ENCODE measurements around the gene GGNBP2.
A peak's percentile ranks its signal among the peaks of the same experiment; 100 is the strongest.
"Not testable (repeated sequence)": the region's sequence is repeated elsewhere in the genome, so short reads cannot be mapped to it uniquely, and the experiment has no call there.

GGNBP2 gene

DNA sequence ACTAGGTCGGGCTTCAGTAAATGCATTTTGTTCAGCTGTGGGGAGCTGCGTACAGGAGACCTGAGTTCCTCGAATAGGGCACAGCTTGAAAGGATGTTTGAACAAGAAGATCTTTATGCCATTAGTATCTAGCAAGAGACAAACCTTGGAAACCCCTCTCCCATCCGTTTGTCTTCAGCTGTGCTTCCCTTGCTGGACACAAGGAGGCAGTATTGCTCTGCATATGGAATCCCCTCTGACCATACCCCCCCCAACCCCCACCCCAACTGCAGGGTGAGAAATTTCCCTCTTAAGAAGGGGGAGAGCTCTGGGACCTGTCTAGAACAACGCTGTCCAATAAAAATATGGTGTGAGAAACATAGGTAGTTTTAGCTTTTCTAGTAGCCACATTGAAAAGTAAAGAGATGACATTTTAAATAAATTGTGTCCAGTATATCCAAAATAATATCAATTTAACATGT is 58.2 kb downstream of the GGNBP2 start:
- DNase-seq = peak; percentile 82

DNA sequence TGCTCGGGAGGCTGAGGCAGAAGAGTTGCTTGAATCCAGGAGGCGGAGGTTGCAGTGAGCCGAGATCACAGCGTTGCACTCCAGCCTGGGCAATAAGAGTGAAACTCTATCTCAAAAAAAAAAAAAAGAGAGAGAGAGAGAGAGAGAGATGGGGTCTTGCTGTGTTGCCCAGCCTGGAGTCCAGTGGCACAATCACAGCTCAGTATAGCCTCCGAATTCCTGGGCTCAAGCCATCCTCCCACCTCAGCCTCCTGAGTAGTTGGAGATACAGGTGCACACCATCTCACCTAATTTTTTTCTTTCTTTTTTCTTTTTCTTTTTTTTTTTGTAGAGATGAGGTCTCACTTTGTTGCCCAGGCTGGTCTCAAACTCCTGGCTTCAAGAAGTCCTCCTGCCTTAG is 60.3 kb downstream of the GGNBP2 start:
- DNase-seq = not testable (repeated sequence)

DNA sequence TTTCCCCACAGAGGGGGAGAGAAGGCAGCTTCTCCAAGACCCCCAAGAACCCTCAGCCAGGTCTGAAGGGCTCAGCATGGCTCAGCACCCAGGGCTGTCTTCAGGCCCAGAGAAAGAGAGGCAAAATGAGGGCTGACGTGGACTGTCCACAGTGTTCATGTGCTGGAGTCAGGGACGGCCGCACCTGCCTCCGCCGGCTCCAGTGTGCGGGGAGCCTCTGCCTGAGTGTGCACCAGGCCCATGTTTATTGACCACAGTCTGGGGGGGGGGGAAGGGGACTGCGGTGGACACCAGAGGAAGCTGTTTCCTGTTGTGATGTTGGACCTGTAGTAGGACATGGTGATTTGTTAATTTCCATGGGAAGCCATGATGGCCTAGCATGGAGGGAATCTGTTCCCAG is 63.6 kb downstream of the GGNBP2 start:
- DNase-seq = no peak

DNA sequence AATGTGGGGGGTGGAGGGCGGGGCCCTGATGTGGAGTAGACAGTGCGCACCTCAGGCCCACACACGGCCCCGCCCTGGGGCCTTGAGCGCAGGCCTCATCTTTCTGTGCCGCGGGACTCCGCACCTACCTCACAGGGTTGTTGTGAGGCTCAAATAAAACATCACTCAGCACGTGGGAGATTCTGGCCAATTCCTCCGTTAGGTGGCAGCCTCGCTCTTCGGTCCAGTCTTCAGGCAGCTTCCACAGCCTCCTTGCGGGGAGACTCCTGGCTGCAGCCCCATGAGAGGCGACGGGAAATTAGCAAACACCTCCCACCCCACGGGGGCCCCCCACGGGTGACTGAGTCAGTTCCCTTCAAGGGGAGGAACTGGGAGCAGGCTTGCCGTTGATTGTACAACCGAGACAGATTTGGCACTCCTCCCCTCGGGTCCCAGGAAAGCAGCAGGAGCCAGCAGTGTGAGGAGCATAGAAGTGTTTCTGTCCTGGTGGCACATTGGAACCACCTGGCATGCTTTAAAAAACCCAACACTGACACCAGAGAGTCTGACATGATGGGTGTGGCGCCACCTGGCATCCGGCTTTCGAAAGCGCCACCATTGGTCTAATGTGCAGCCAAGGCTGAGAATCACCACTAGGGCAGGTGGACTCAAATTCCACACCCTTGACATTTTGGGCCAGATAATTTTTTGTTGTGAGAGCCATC is 64.2 kb downstream of the GGNBP2 start:
- DNase-seq = no peak

DNA sequence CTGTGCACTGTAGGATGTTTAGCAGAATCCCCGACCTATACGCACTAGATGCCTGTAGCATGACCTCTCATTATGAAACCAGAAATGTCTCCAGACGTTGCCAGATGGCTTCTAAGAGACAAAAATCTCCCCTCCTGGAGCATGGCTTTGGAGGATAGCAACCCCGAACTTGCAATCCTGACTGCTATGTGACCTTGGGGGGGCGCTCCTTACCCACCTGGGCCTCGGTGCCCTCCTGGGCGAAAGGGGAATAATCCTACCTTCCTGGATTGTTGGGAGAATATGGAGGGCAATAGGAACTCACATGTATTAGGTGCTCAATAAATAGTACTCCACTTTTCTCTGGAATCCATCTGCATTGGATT is 64.8 kb downstream of the GGNBP2 start:
- no peak for DNase-seq

DNA sequence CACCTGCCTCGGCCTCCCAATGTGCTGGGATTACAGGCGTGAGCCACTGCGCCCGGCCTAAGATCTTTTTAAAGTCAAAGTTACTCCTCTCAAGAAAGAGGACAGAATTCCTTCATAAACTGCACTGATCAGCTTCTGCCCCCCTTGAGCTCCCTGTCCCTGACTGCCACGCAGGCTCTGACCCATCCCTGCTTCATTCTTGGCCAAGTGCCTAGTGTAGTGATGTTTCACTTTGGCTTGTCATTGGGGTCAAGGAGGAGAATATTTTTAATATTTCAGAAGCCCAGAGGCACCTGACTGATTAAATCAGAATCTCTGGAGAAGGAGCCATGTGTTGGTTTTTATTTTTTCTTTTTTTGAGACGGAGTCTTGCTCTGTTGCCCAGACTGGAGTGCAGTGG is 65.8 kb downstream of the GGNBP2 start:
- no peak for DNase-seq

DNA sequence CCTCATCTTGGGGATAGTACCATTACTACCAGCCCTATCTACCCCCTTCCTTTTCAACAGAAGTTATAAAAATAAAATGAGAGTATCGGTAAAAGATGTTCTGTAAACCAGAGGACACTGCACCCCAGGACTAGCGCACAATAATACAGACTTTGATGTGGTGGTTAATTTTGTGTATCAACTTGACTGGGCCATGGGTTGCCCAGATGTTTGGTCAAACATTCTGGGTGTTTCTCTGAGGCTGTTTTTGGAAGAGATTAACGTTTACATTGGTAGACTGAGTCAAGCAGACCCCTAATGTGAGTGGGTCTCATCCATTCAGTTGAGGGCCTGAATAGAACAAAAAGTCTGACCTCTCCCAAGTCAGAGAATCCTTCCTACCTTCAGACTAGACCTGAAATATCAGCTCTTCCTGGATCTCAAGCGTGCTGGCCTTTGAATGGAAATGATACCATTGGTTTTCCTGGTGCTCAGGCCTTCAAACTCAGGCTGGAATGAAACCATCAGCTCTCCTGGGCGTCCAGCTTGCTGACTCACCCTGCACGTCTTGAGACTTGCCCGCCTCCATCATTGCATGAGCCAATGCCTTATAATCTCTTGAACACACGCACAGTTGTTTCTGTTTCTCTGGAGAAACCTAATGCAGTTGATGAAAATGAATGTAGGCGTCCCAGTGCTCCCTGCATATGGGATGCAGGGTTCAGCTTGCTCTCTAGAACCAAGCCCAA is 66.8 kb downstream of the GGNBP2 start:
- DNase-seq = no peak

DNA sequence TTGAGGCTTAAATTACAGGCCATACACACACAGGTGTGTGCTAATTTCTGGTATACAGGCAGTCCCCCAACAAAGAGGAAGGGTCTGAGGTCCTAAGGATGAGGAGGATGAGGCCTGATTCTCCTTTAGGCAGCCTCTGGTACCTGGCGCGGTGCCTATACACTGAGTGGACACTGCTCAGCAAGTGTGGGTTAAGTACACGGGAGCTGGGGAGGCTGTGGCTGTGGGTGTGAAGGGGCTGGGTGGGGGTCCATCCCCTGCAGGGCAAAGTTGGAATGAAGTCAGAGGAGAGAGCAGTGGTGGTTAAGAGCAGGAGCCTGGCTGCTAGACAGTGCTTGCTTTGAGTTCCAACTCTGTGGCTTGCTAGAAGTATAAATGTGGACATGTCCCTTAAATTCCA is 67.6 kb downstream of the GGNBP2 start:
- no peak for DNase-seq

DNA sequence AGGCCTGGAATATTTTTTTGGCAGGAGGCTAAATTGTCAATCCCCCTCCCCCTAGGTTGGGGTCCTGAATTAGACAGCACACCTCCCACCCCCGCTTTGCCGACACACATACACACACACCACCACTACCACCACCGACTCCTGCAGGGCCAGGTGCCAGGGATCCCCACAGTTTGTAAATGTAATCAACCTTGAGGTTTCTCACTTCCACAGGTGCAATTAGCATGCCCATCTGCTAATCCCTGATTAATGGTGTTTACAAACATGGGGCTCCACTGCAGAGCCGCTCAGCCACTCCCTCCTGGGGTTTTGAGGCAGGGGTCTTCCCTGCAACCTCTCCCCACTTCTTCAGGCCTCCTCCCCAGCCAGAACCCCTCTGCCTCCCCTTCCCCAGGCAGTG is 68.4 kb downstream of the GGNBP2 start:
- DNase-seq = no peak

DNA sequence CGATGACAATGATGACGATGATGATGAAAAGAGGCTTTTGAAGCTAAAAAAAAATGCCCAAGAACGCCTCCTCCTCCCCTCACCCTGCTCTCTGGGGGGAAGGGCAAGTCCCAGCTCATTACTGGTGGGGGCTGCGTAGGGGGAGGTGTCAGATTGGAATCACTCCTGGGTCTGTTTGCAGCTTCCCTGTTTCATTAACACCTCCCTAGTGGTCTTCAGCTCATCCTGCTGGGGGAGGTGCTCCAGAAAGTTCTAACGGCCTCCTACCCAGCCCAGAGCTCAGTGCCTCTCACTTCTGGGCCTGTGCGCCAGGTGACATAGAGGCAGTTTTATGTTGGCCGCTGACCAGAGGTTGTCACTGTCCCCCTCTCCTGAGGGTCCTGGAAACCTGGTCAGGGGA is 69.4 kb downstream of the GGNBP2 start:
- DNase-seq = no peak

DNA sequence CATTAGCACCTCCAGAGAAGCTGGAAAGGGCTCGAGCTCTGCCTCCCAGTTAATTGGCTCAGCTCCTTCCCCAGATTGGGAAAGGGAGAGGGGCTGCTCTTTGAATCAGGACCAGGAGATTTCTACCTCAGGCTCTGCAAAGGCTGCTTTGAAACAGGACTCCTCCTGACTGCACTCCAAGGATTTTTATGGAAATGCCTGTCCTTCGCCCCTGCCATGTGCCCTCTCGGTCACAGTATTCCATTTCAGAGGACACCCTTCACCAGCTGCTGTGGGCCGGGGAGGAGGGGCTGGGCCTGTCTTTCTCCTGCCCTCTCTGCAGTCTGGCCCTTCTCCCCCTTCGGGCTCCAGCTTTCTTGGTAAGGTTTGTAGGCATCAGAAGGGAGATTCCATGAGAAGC is 70.2 kb downstream of the GGNBP2 start:
- DNase-seq = no peak

DNA sequence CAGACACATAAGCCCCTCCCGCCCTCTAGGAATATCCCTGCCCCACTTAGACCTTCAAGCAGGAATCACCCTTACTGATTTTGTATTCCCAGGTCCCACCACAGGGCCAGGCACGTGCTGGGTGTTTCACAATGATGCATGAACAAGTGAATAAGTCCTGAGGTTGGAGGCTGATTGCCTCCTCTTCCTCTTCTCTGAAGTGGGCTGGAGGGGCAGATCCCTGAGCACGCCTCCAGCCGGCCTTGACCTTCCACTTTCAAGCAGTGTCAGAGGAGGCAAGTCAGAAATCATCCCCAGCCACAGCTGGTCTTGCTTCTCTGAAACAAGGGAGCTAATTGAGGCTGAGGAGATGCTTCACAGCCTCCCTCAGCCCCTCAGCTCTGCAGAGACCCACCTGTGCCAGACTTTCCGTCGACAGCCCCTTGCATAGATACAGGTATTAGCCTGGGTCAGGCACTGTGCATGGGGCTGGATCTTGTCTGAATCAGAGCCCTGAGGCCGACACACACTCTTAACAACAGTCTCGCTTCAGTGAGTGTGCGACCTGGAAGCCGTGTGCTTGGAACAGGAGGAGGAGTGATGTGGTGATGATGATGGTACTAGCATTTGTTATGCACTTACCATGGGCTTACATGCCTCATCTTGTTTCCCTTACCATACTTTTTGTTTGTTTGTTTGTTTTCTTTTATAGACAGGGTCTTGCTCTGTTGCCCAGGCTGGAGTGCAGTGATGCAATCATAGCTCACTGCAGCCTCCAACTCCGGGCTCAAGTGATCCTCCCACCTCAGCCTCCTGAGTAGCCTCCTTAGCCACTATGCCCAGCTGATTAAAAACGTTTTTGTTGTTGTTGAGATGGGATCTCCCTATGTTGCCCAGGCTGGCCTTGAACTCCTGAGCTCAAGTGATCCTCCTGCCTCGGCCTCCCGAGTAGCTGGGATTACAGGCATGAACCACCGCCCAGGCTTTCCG is 71.6 kb downstream of the GGNBP2 start:
- DNase-seq = no peak

DNA sequence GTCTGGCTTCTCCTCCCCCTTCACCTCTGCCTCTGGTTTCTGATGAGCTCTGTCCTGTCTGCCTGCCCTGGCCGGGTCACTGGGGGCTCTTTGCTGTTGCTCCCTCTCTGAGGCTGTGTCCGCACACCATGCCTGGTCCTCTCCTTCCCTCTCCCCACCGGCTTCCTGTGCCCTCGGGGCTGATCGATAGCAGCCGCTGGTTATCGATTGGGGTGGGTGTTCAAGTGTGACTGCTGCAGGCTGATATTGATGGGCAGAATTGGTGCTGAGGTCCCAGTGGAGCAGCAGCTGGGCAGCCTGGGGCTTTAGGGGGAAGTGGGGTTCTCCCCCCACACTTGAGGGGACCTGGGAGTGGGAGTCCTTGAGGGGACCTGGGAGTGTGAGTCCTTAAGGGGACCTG is 73.1 kb downstream of the GGNBP2 start:
- no peak for DNase-seq

DNA sequence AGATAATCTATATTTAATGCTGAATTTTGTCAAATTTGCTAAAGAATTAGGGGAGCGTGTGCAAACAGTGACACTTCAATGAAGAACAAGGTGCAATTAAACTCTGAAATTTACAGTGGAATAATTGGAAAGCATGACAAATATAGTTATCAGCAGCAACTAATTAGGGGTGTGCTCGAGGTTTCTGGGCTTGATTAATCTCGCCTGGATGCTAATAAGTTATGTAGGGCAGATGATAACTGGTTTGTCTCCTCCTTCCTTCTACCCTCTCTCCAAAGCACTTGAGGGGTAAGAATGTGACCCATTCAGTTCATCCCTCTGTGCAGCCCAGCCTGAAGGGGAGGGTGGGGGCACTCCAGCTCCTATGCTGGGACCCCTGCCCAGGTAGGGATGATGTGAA is 78.6 kb downstream of the GGNBP2 start:
- no peak for DNase-seq

DNA sequence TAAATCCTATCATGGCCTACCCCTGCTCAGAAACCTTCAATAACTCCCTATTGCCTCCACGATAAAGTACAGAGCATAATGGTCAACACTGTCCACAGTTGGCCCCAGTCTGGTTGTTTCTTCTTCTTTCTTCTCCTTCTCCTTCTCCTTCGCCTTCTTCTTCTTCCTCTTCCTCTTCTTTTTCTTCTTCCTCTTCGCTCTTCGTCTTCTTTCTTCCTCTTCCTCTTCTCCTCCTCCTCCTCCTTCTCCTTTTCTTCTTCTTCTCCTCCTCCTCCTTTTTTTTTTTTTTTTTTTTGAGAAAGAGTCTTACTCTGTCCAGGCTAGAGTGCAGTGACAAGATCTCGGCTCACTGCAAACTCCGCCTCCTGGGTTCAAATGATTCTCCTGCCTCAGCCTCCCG is 80.5 kb downstream of the GGNBP2 start:
- no peak for DNase-seq

DNA sequence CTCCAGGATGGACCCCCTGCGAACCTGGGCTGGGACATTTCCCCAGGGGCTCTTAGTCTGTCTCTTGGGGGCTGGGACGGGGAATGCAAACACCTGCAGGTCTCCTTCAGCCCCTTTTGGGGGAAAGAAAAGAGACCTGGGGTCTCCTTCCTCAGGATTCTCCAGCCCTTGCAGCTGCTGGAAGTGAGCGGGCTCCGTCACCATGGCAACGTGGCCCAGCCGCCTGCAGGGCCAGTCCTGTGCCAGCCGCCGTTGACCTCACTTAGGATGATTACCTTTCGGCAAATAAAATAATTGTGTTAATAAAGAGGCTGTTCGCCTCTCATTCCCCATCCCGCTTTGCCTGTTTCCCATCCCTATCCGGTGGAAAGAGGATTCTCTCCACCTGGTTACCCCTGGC is 82.4 kb downstream of the GGNBP2 start:
- no peak for DNase-seq

DNA sequence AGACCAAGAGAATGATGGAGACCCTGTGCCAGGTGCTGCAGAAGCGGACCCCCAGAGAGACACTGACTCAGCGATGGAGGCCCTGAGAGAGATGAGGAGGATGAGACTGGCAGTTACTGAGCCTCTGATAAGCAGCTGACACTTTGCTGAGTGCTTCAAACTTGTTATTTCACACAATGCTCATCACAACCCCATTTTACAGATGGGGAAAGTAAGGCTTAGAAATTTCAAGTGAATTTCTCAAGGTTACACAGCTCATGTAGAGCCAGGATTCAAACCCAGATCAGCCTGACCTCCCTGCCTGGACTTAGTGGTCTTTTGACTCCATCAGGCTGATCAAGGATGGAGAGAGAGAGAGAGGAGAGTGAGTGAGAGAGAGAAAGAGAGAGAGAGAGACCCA is 83.9 kb downstream of the GGNBP2 start:
- no peak for DNase-seq

DNA sequence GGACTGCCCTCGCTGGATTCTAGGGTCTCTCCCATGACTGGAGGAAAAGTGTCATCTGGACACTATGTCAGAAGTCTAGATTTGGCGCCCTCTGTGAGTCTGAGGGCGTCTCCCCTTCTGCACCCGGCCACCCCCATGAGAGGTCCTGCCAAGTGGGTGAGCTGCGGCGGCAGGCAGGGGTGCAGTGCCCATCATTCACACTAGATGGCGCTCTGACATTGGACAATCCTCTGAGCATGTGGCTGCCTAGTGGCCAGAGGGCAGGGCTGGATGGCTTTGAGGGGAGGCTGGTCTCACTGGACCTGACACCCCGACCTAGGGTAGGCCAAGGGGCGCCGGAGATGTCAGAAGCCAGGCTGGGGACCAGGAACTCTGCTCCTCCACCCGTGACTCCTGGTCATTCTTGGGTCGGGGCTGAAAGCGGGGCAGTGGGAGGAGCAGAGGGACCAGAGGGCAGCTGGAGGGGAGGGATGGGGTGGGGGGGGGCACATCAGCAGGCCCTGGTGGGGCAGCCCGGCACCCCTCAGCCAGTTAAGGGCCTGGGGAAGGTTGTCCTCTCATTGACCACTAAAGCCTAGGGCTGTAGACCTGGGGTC is 84.6 kb downstream of the GGNBP2 start:
- DNase-seq = peak; percentile 95

DNA sequence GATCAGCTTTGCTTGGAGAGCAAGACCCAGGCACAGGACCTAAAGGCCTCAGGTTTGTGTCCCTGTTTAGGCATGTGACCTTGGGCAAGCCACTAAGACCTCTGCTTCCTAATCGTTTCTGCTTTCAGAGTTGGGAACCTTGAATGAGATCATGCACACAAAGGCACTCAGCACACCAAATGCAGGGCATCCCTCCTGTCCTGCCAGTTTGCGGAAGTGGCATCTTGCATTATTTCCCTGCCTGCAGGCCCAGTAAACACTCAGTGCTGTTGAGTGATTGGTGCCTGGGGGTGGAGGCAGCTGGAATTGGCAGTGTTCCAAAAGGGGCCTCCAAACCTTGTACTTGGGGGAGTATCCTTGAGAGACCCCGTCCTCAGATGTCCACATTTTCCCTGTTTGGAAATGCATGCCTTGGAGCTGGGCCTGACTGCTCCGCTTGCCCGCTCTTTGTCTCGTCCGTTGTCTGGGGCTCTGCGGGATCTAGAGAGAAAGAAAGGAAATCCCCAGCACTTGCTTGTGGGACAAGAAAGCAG is 85.3 kb downstream of the GGNBP2 start:
- no peak for DNase-seq

DNA sequence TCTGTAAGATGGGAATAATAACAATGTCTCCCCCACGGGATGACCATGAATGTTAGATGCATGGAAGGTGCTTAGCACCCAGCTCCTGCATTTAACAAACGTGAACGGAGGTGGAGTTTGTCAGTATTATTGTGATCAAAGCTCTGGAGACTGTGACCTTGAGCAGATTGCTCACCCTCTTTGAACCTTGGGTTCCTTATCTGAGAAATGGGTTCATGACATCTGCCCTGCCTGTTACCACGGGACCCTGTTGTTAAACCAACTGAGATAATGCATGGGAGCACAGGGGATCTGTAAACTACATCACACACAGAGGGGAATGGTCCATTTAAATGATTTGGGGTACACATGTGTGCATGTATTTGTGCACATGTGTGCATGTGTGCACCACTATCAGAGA is 86.3 kb downstream of the GGNBP2 start:
- DNase-seq = no peak

DNA sequence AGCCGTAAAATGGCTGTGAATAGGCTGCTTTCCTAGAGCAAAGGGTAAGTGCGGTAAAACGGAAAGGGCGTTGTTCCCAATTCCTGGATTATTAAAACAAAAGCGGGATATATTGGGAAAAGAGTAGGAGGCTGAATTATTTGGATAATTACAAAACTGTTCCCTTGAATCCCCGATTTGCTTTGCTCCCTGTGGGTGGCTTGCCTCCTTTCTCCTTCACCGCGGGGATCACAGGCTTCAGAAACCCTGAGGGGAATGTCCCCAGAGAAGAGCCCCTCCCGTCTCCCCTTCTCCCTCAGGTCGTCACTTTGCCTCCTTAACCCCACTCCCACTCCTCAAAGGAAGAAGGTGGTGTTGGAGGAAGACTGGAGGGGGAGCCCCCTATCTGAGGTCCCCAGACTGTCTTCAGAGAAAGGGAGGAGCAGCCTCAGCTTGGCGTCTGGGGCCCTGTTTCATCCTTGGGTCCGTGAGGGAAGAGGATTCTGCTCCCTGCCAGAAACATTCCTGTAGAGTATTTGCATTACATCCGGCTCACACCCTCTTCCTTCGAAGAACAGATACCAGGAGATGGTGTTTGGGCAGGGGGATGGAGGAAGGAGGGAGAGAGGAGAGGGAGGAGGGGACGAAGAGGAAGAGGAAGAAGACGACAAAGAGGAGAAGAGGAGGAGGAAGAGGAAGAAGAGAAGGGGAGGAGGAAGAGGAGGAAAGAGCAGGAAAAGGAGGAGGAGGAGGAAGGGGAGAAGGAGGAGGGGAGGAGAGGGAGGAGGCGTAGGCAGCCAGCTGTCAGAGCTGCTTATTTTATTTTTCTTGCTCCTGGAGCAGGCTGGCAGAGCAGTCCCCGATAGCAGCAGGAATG is 88.4 kb downstream of the GGNBP2 start:
- DNase-seq = no peak

All from activated CD8-positive, alpha-beta memory T cell treated with anti-CD3 and anti-CD28 coated beads for 24 hours (primary cell).